Body of pancreas (tissue), 4 donors: ENCODE measurements around the gene C1orf115.

Experiments
- CTCF ChIP-seq, 7 experiments: fragments of 450-650 bp in 4 of 7; fragments of 200-600 bp in 3 of 7; sonication (generic) in 3 of 7; IDR thresholded peaks; one replicate each; pipeline ENCODE4 v1.5.1; 2016 to 2019; ENCODE audit warnings: antibody characterized with exemption in 7 of 7
- POLR2A ChIP-seq, 3 donors: fragments of 450-650 bp; IDR thresholded peaks; one replicate each; pipeline ENCODE4 v1.6.1; 2016; ENCODE audit warnings: antibody characterized with exemption in 3 of 3, mild to moderate bottlenecking in 2 of 3

- TF ChIP-seq POLR2A (IDR thresholded peaks at IDR 0.05) (no peak), CTCF (IDR thresholded peaks at IDR 0.05) (no peak)
These were observed 52.4 kb downstream of the C1orf115 start for GRCh38 chr1:220742520-220742919.
